22Rv1 (cell line): ENCODE measurements around the gene INPP5B.

ENCODE experiments used
- ZFX ChIP-seq: fragments of 450-650 bp; IDR thresholded peaks from 2 replicates; pipeline ENCODE4 v1.6.1; 2017; ENCODE audit warnings: antibody characterized with exemption, borderline replicate concordance
- TF ChIP-seq, protein P1 (sequence below): fragments of 450-650 bp; IDR thresholded peaks from 2 replicates; pipeline ENCODE4 v1.5.1; 2017; ENCODE audit warnings: mild to moderate bottlenecking

DNA sequence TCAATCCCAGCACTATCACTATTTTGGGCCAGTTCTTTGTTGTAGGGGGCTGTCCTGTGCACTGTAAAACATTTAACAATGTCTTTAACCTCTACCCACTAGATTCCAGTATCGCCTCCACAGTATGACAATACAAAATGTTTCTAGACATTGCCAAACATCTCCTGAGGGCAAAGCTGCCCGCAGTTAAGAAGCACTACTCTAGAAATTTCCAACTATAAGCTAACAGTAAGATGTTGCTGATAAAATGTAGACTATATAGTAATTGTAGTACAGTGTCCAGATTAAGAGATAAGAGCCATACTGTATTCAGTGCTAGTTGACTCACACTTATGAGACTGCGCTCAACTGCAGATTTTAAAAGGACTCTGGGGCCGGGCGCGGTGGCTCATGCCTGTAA, 92.4 kb downstream of the INPP5B start:
- TF ChIP-seq, protein P1, sequence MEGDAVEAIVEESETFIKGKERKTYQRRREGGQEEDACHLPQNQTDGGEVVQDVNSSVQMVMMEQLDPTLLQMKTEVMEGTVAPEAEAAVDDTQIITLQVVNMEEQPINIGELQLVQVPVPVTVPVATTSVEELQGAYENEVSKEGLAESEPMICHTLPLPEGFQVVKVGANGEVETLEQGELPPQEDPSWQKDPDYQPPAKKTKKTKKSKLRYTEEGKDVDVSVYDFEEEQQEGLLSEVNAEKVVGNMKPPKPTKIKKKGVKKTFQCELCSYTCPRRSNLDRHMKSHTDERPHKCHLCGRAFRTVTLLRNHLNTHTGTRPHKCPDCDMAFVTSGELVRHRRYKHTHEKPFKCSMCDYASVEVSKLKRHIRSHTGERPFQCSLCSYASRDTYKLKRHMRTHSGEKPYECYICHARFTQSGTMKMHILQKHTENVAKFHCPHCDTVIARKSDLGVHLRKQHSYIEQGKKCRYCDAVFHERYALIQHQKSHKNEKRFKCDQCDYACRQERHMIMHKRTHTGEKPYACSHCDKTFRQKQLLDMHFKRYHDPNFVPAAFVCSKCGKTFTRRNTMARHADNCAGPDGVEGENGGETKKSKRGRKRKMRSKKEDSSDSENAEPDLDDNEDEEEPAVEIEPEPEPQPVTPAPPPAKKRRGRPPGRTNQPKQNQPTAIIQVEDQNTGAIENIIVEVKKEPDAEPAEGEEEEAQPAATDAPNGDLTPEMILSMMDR = no peak
- no peak for TF ChIP-seq ZFX
